Subcutaneous adipose tissue (tissue), 4 donors: ENCODE data around the gene TULP4. TPM values are rescaled to one million over a fixed set of nuclear protein-coding genes. Genes with fewer than 3 reads are reported as not detected.

ENCODE experiments used
- total RNA-seq, 4 donors: library from RNA; depleted of rRNA; stranded (reverse); fragments of >200 nt; gene quantifications; one replicate each; pipeline ENCODE4 v1.1.0, GENCODE V29; 2016
- TF ChIP-seq, protein P1 (sequence below): fragments of 450-650 bp; IDR thresholded peaks from one replicate; pipeline ENCODE4 v1.5.1; 2016; ENCODE audit warnings: low read depth, mild to moderate bottlenecking, control low read depth, antibody characterized with exemption, moderate library complexity

The TULP4 gene
- total RNA-seq, 4 donors from 2014 or later = 83.6 to 170 (median 123) TPM

DNA sequence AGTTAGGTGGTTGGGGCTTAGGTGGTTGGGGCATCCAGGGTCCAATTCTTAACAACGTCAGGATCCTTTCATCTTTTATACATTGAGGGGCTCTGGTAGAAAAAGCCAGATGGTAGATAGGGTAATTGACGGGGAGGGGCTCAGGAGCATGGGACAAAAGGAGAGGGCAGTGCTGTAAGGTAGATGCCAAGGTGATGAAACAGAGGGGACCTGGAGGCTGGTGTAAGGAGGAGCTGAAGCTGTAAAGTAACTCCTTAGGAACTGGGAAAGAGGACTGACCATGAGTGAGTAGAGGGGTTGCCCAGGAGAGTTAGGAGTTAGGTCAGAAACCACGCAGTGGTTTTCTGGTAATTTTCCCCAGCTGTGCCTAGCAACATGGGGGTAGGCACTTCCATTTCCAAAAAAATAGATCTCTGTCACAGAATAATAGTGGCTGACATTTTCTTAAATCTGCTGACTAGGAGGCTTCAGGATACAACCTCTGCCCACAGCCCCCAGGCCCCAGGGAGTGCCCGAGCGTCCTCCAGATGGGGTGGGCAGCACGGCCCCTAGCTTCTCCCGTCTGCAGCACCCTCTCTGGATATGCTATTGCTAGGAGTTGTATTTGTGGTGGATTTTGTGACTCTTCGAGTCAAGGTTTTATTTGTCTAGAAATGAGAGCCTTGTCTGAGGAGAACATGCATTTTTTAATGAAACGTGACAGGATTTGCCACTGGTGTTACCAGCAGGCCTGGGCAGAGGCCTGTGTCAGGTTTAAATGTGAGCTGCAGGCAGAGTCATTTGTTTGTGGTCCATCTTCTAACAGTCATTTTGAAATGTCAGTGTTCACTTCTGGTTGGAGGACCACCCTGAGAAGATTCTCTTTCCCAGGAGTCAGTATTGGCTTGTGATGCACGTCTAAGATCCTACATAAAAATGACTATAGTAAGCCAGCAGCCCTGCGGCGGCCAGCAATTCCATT is 44.6 kb downstream of the TULP4 start:
- TF ChIP-seq, protein P1, sequence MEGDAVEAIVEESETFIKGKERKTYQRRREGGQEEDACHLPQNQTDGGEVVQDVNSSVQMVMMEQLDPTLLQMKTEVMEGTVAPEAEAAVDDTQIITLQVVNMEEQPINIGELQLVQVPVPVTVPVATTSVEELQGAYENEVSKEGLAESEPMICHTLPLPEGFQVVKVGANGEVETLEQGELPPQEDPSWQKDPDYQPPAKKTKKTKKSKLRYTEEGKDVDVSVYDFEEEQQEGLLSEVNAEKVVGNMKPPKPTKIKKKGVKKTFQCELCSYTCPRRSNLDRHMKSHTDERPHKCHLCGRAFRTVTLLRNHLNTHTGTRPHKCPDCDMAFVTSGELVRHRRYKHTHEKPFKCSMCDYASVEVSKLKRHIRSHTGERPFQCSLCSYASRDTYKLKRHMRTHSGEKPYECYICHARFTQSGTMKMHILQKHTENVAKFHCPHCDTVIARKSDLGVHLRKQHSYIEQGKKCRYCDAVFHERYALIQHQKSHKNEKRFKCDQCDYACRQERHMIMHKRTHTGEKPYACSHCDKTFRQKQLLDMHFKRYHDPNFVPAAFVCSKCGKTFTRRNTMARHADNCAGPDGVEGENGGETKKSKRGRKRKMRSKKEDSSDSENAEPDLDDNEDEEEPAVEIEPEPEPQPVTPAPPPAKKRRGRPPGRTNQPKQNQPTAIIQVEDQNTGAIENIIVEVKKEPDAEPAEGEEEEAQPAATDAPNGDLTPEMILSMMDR = no peak

DNA sequence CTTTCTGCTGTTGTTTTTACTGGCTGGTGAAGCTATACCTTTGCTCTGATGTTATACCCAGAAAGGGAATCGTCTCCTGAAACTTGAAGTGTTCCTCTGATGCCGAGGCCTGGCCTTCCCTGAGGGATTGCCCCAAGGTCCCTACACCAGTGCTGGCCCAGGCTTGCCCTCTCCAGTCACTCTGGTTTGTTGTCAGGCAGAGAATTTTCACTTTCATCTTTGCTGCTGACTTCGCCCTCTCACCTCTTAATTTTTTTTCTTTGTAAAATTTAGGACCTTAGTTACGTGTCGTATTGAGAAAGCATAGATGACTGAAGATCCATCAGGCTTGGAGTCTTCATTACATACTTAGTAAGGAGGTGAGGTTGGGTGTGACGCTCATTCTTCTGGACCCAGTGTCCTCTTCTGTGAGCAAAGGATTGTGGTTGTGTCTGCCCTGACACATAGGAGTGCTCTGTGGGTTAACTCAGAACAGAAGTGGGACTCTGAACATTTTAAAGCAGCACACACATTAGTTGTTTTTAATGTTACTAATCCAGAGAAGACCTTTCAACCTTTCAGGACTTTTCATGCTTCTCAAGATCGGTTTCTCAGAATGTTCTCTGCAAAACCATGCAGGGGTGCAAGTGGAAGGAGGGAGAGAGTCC is 45.4 kb downstream of the TULP4 start:
- TF ChIP-seq, protein P1 = no peak

GRCh38 chr6:158358450-158359077 is 46.3 kb downstream of the TULP4 start:
- TF ChIP-seq, protein P1 = no peak

DNA sequence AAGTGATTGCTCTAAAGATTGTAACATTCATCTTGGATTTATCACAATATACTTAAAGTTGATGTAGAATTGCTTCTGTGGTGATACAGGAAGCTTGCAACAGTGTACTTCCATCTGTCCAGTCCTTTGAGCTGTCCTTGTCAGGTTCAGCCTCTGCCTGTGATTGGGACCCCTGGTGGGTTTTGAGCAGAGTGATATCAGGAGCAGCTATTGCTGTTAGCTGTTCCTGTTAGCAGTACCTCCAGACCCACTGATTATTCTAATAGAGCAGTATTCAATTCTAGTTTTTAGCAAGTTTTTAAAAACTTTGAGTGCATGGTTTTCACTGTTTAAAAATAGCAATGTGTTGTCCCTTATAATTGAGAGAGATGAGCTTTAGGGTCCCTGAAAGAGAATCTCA is 48.8 kb downstream of the TULP4 start:
- TF ChIP-seq, protein P1 = no peak

DNA sequence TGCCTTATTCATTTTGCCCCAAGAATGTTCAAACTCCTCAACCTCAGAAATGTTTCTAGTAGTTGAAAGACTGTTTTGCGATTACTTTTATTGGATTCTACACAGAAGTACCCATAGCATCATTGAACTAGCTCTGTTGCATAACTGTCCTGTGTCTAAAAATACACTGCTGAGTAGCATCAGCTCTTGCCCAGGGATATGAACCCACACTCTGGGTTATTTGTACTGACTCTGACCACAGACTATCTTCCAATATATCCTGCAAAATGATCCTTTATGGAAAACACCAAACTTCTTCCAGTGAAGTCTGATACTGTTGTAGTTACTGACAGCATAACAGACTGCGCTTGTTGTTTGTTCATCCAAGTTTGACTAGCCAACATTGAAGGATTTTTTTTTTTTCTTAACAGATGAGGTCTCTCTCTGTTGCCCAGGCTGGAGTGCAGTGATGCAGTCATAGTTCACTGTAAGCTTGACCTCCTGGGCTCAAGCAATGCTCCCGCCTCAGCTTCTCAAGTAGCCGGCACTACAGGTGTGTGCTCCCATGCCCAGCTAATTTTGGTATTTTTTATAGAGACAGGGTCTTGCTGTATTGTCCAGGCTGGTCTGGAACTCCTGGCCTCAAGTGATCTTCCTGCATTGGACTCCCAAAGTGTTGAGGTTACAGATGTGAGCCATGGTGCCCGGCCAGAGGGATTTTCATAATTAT is 49.9 kb downstream of the TULP4 start:
- TF ChIP-seq, protein P1 = no peak

- TF ChIP-seq, protein P1 = no peak
Observed at GRCh38 chr6:158366363-158366762, 54.1 kb downstream of the TULP4 start.

DNA sequence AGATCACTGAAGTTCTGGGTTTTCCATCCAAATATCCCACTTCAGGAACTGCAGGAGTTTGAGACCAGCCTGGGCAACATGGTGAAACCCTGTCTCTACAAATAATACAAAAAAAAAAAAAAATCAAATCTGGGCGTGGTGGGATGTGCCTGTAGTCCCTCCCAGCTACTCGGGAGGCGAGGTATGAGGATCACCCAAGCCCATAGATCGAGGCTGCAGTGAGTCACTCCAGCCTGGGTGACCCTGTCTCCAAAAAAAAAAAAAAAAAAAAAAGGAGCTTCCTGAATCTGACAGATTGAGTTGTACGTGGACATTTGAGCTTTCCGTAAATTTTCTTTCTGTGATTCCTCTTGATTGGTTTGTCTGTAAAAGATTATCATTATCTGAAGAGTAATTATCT is 55.6 kb downstream of the TULP4 start:
- TF ChIP-seq, protein P1 = no peak
